ENCODE measurements around the gene SPATA20. TPM values are rescaled to one million over a fixed set of nuclear protein-coding genes. Genes with fewer than 3 reads are reported as not detected.

SPATA20 gene
- total and polyA plus RNA-seq, 2 donors (not counting 3 experiments of a cell fraction or from before 2014, with no cell fraction given) = 42.3 to 51.5 TPM

- BruUV-seq (replicated peaks) = no TSS peak
- H3K4me1 ChIP-seq (ENCODE audit: control insufficient read depth, extremely low read depth, insufficient read depth, low read length) = no peaks in the 10 kb centered on the region
- TF ChIP-seq MYC (IDR thresholded peaks at IDR 0.05; ENCODE audit: low read depth, low read length) (no peak), POLR2AphosphoS5 (IDR thresholded peaks at IDR 0.05; ENCODE audit: insufficient read depth, low read depth, low read length) (no peak), POLR2A (IDR thresholded peaks at IDR 0.05; ENCODE audit: low read depth, low read length) (no peak), GATA2 (IDR thresholded peaks at IDR 0.05; ENCODE audit: insufficient read depth, insufficient read length, low read depth, low read length) (no peak), EZH2 (IDR thresholded peaks at IDR 0.05; ENCODE audit: borderline replicate concordance, low read depth, low read length, severe bottlenecking) (no peak), CTCF (IDR thresholded peaks at IDR 0.05; ENCODE audit: extremely low read depth in 1 of 2, insufficient read depth in 1 of 2, low read depth in 1 of 2, low read length in 2 of 2) (no peak), FOS (IDR thresholded peaks at IDR 0.05; ENCODE audit: borderline replicate concordance, insufficient read depth, low read length) (no peak), JUN (IDR thresholded peaks at IDR 0.05; ENCODE audit: borderline replicate concordance, insufficient read depth, insufficient read length, low read depth) (no peak), MAX (IDR thresholded peaks at IDR 0.05; ENCODE audit: insufficient read depth, insufficient read length) (no peak)
- FAIRE-seq (no peak), DNase-seq (ENCODE audit: low read depth, low spot score) (no peak)
- ChIA-PET POLR2A (interaction anchor here (0.6 kb wide), 1 partner anchor 18 kb away, joined by 3 read pairs; no protein-coding TSS in a partner anchor), CTCF (interaction anchor here (1.4 to 2.2 kb wide), 2 partner anchors 20 to 56 kb away, joined by 3 to 10 read pairs; no protein-coding TSS in a partner anchor)
- intact Hi-C loops (cut with micrococcal nuclease) = no loop called here
- H2AFZ ChIP-seq (ENCODE audit: low read depth, low read length) = no peak overlapping the region
- no peak overlapping the region for H3K27ac ChIP-seq (ENCODE audit: insufficient read depth, low read depth, low read length)
- H3K79me2 ChIP-seq (ENCODE audit: control insufficient read depth, insufficient read depth, low read length) = no peaks in the 10 kb centered on the region
- H3K4me3 ChIP-seq (replicated peaks in 1 of 3; ENCODE audit: insufficient read depth in 1 of 3, low read depth in 1 of 3, low read length in 3 of 3) = no peak overlapping the region
- H3K9me3 ChIP-seq (replicated peaks; ENCODE audit: control insufficient read depth, insufficient read depth, low read length) = no peaks in the 10 kb centered on the region
- no peaks in the 10 kb centered on the region for H4K20me1 ChIP-seq (replicated peaks; ENCODE audit: control insufficient read depth, extremely low read depth, insufficient read depth, low read length)
- dilution Hi-C loops (cut with MboI; ENCODE audit: extremely low pct_ligation_motif_present, low sequenced_read_pairs) = no loop called here
- H3K36me3 ChIP-seq (ENCODE audit: control insufficient read depth in 2 of 2, extremely low read depth in 1 of 2, insufficient read depth in 2 of 2, low read length in 2 of 2) = no peaks in the 10 kb centered on the region
- peaks cover 7 to 11% of the 10 kb centered on the region in 2 experiments for H3K27me3 ChIP-seq (ENCODE audit: control insufficient read depth in 2 of 2, insufficient read depth in 2 of 2, low read length in 2 of 2)
- no peaks in the 10 kb centered on the region for H3K9me1 ChIP-seq (replicated peaks; ENCODE audit: control insufficient read depth, extremely low read depth, insufficient read depth, low read length)
- no peak overlapping the region for H3K9ac ChIP-seq (replicated peaks; ENCODE audit: extremely low read depth, insufficient read depth, low read length)
- H3K4me2 ChIP-seq (ENCODE audit: insufficient read depth, low read length) = no peak overlapping the region
Observed at GRCh38 chr17:50570528-50570927, 23.6 kb downstream of the SPATA20 start.

Measured in endothelial cell of umbilical vein (primary cell).